Omental fat pad (tissue), 4 donors: Measurements from ENCODE around the gene OVCH1. TPM values are rescaled to one million over a fixed set of nuclear protein-coding genes. Genes with fewer than 3 reads are reported as not detected.
"Not testable (repeated sequence)": the region's sequence is repeated elsewhere in the genome, so short reads cannot be mapped to it uniquely, and the experiment has no call there.

Experiments
- ATAC-seq: fragments of 150-250 bp; one replicate; pipeline ENCODE4 v1.9.1; 2016; ENCODE audit warnings: mild to moderate bottlenecking, moderate library complexity; ENCODE audit not compliant: low FRiP score
- DNase-seq: peaks from one replicate; pipeline ENCODE4 v3.0.0-alpha.2; 2019; ENCODE audit warnings: low spot score
- CTCF ChIP-seq, 3 donors: fragments of 450-650 bp; IDR thresholded peaks; one replicate each; pipeline ENCODE4 v1.5.1; 2016 to 2017; ENCODE audit warnings: antibody characterized with exemption in 3 of 3, mild to moderate bottlenecking in 3 of 3, moderate library complexity in 2 of 3
- total RNA-seq, 4 donors: library from RNA; depleted of rRNA; stranded (reverse); fragments of >200 nt; gene quantifications; one replicate each; pipeline ENCODE4 v1.1.0, GENCODE V29; 2016

OVCH1 gene
- total RNA-seq, 4 donors from 2014 or later: 0.19 to 0.79 (median 0.37) TPM

GRCh38 chr12:29398495-29398894 is 99.0 kb downstream of the OVCH1 start:
- ATAC-seq (no peak), DNase-seq (no peak)
- TF ChIP-seq CTCF (IDR thresholded peaks at IDR 0.05): no peak

- DNase-seq (no peak), ATAC-seq (no peak)
- no peak for TF ChIP-seq CTCF (IDR thresholded peaks at IDR 0.05)
These were observed 100.7 kb downstream of the OVCH1 start for GRCh38 chr12:29396774-29397173.

- TF ChIP-seq CTCF (IDR thresholded peaks at IDR 0.05): no peak
- DNase-seq (no peak), ATAC-seq (no peak)
These were observed 102.1 kb downstream of the OVCH1 start for GRCh38 chr12:29395356-29395755.

GRCh38 chr12:29390419-29390818 is 107.1 kb downstream of the OVCH1 start:
- DNase-seq, ATAC-seq: not testable (repeated sequence)

GRCh38 chr12:29389295-29389919 is 108.1 kb downstream of the OVCH1 start:
- DNase-seq (no peak), ATAC-seq (no peak)
- TF ChIP-seq CTCF (IDR thresholded peaks at IDR 0.05): no peak

- DNase-seq, ATAC-seq: not testable (repeated sequence)
These were observed 111.3 kb downstream of the OVCH1 start for GRCh38 chr12:29386084-29386680.

- not testable (repeated sequence) for ATAC-seq, DNase-seq
These were observed 112.3 kb downstream of the OVCH1 start for GRCh38 chr12:29385194-29385593.

GRCh38 chr12:29382251-29382650 is 115.2 kb downstream of the OVCH1 start:
- ATAC-seq (no peak), DNase-seq (no peak)
- no peak for TF ChIP-seq CTCF (IDR thresholded peaks at IDR 0.05)
